Melanocyte of skin (primary cell): ENCODE results near the gene CCNB2. TPM values are rescaled to one million over a fixed set of nuclear protein-coding genes. Genes with fewer than 3 reads are reported as not detected.

Source experiments
- small RNA-seq, 2 donors: library from RNA; depleted of rRNA; stranded (forward); fragments of <200 nt; gene quantifications; one replicate each; pipeline ENCODE3, GENCODE V24; 2012
- total RNA-seq, 2 donors: library from RNA; depleted of rRNA; stranded (reverse); fragments of >200 nt; gene quantifications; 2 replicates each; pipeline ENCODE4 v1.2.3, GENCODE V29; 2012

CCNB2 gene
- 10 to 100 TPM; 39.9 to 82.9 TPM for total RNA-seq

GRCh38 chr15:59104912-59105732 lies at the start of gene CCNB2:
Gene CCNB2, plus strand, starts transcription at chr15:59105146. Its CDS starts 123 bp downstream, at chr15:59105269.

Small RNA genes within 50 kb of the gene (small RNA-seq; reads per million reads assigned to genes)
- gene MIR2116 = 3.8 to 5.4 reads per million in 2 donors

Other genes with a start within 250 kb of the CCNB2 start
- 10 to 100 TPM; 45.8 to 52.9 TPM for gene SLTM, start 171.5 kb upstream of the CCNB2 start, total RNA-seq
- 10 to 100 TPM; 23.4 to 29.6 TPM for gene RNF111, start 117.5 kb upstream of the CCNB2 start, total RNA-seq
- not detected for gene LDHAL6B, start 101.7 kb downstream of the CCNB2 start, total RNA-seq